ENCODE results near the gene PLEKHA7.

Gene PLEKHA7

DNA sequence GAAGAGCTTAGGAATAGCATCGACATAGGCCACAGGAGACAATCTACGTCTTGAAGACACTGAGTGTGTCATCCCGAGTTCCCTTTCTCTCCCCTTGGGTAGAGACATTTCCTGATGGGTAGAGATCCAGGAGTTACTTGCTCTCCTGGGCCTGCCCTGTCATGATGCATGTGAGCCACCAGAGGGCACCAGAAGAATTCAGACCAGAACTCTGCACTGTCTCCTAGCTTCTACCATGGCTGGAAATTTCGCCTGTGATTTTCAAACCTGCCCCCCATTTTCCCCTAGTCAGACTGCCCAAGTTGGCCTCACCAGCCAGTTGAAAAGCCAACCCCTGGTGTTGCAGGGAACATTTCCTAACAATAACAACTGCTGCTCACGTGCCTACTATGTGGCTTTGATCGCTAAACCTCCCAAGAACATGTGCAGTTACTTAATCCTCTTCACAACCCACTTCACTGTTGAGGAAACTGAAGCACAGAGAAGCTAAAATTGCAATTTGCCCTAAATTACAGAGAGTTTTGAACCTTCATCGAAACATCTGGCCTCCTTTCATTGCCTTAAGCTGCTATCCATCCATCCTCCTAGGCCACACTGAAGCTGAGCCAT, 228.6 kb downstream of the PLEKHA7 start:
- peak; percentile 44 for DNase-seq

DNA sequence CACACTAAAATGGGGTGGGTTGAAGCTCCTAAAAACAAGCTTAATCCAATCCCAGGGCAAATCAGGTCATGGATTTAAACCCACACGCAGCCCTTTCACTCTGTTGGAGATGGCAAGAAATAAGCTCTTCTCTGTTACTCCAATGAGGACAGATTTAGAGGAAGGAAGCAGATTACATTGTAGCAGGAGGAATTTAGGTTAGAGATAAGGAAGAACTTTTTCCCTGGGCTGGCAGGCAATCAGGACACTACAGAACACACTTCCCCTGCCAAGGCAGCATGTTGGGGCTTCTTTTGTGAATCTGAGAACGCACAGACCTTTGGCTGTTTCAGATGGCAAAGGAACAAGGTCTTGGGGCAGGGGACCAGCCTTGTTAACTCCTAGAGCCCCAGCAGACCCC, 229.5 kb downstream of the PLEKHA7 start:
- no peak for DNase-seq

DNA sequence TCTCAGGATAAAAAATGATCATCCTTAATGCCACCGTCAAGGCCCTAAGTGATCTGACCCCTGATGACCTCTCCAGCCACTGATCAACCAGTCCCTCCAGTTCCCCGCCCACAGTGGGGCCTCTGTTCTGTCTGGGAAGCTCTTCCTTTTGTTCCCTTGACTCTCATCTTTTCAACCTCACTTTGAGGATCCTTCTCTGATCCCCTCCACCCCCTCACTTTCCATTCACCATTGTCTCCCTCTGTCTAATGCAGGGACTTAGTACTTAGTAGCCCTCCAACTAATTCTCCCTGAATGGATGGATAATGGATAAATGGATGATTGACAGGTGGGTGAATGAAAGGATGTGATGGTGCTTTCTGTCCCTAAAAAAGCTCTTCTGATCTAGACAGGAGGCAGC, 230.1 kb downstream of the PLEKHA7 start:
- DNase-seq = no peak

DNA sequence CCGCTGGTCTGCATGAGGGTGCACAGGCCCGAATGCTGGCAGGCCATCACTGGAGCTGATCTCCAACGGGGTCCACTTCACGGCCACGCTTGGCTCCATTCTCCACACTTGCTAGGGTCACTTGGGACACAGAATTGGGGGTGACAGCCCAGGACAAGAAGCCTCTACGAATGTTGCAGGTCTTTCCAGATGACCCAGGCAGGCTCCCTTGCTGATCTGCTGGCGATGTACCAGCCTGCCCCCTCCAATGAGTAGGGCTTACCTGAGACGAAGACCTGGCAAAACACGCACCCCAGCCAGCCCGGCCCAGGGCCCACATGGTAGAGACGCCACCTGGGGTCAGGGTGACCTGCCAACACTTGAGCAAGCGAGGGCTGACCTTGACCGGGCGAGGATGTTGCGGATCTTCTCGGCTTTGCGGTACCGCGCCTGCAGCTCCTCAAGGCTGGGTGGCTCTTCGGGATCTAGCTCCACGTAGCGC, 230.9 kb downstream of the PLEKHA7 start:
- no peak for DNase-seq

DNA sequence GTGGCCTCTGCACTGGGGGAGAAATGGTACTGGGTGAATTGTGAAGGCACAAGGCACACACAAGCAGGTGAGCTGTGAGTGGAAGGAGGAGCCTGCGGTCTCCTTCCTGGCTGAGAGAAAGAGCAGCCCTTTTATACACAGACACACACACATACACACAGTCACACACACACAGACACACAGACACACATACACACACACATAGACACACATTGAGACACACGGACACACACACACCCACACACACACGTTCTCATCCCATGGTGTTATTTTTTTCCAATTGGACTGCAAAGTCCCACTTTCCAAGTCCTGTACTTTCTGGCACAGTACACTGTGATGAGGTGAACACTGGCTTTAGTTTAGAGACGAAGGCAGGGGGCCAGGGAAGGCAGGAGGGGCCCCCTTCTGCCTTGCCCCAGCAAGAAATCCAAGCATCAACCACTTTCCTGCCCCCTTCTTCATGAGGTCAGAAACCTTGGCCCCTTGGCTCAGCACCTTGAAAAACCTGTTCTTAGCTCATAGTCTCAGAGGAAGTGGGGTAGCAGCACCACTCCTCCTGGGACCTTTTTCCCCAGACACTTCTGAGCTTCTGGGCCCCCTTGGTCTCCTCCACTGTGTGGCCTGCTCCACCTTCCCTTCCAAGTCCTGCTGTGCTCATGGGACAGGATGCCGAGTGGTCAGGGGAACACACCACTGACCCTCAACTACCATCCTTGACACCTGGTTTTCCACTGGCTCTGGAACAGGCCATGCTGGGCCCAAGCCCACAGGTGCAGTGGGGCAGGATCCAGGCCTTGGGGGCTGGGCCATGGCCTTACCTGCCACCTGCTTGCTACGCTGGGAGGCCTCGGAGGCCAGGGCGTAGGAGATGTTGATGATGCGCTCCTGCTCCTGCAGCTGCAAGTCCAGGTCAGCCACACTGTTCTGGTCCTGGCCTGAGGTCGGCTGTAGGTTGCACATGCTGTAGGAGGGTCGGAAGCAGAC, 232.0 kb downstream of the PLEKHA7 start:
- DNase-seq = no peak

DNA sequence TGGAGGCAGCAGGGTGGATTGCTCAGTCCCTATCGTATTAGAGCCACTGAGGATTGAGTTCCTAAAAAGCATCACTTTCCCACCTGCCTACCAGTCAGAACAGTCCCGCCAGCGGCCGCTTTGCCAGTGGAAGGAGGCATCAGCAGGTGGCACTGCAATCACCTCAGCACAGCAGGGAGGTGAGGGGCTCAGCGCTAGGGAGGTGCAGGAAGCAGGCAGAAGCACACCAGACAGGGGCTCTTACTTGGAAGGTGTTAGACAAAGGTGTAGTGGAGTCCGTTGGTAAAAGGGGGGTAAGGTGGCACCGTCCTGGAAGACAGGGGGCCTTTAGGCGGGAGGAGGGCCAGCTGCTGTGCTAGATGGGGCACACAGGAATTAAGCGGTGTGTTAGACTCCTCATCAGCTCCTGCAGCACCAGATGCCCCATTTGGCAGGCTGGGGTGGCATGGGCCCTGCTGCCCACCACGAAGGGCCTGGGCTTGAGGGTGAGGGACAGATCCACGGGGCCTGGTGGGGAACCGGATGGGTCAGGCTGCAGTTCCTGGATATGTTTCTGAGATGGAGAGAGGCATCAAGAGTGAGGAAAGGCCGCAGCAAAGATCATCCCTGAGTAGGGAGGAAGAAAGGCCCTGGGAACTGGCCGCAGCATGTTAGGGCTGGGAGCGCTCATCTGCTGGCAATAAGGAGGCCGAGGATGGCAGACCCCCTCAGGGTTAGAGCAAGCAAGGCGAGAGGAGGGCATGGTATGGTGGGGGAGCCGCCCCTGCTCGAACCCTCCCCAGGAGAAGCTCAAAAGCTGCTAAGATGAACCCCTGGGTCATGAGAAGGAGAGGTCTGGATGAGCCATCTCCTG, 233.3 kb downstream of the PLEKHA7 start:
- no peak for DNase-seq

DNA sequence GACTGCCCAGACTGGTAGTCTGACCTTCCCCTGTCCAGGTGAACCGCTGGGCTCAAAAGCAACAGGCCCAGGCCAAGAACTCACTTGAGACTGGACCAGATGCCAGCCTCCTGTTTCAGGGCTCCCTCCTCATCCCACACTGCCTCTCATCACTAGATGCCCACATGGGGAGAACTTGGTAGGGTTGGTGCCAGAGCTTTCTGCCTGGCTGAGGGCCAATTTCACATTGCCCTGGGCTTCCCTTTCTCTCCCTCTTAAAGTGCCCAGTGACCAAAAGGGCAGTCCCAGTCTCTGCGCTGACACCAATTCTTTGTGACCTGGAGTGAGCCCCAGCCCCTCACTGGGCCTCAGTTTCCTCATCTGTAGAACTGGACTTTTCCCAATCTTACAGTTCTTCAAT, 234.1 kb downstream of the PLEKHA7 start:
- DNase-seq = no peak

DNA sequence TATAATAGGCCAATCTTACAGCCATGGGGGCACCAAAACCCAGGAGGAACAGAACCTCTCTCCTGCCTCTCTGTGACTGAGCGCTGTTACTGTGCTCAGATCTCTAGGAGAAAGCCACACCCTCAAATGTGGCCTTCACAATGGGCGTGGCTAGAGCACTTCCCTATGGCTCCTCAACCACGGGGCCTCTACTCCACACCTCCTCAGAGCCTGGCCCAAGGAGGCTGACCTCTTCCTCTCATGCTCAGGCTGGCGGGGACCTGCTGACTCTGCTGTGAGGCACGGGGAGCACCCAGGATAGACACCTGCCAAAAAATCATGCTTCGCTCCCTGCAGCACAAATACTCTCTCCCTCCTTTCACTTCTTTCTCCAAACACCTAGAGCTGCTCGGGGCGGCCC, 234.8 kb downstream of the PLEKHA7 start:
- no peak for DNase-seq

DNA sequence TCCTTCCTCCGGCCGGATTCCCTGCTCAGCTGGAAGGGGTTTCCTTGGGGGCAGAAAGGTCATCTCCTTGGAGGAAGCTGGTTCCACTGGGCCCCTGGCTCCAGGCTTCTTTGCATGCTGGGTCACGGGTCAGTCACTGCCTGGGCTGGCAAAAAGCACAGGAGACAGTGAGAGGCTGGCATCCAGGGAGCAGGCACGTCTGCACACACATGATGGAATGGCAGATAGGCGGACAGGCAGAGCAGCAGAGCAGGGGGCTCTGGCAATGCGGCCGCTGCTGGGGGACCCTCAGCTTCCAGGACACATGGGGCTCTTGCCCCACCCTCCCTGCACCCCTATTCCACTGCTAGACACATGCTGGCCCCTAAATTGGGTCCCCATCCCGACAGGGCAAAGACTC, 235.3 kb downstream of the PLEKHA7 start:
- DNase-seq = no peak

DNA sequence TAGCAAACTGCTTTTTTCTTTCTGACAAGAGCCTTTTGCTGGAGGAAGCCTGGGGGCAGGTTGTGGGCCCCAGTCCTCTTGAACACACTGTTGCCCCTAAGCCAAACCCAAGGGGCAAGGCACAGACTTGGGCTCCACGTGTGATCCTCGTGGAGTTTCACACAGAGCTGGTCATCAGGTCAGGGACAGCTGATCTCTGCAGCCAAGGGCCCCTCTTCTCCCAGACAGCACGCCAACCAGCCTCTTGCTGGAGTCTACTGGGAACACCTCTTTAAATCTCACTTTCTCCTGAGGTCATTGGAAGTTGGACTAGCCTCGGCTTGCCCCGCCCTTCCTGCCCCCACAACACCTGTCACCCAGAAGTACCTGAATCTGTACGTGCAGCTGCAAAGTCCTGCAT, 235.9 kb downstream of the PLEKHA7 start:
- no peak for DNase-seq

DNA sequence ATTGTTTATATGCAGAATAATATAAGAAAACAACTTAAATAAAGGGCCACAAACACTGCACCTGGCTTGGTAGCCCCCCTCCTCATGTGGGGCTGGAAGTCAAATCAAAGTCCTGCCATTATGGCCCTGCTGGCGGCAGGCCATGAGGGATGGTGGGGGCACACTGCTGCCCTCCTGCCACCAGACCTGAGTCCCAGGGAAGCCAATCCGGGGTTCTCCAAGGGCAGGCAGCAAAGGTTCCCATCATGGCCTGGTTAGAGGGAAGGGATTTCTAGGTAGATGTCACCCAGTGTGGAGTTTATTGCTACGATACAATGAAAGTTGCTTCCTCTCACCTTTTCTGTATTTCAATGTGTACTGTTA, 236.6 kb downstream of the PLEKHA7 start:
- no peak for DNase-seq

DNA sequence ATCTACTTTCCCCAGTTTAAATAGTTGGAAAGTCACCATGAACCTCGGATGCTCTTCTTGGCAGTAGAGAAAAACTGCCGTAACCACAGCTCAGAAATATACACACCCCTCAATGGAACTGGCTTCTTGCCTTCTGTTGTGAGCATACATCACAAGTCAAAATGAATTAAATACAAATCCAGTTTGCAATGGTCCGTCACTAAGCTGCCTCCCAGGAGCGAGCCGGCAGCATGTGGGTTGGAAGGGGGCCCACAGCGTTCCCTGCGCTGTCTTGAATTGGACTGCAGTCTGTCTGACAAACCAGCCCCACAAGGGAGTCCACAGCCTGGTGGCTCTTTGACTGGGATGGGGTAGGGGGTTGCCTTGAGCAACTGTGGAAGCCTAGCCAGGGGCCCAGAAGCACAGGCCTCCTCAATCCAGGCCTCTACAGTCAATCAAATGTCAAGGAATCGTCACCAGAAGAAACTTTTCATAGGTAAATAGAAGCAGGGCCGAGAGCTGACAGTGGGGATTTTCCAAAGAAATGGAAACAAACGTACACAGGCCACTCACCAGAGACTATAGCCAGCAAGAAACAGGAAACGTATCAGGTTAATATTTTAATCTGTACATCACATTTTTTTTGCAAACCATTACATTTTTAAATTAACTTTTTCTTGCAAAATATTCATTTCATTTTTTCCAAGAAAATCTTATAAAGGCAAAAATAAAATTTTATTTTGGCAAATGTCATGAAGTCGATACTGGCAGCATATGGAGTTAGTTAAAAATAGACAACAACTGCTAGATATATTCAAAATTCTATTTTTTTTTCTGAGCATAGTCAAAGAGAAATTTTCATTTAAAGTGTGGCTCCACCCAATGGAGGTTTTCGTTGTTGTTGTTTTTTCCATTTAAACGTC, 237.3 kb downstream of the PLEKHA7 start:
- no peak for DNase-seq

DNA sequence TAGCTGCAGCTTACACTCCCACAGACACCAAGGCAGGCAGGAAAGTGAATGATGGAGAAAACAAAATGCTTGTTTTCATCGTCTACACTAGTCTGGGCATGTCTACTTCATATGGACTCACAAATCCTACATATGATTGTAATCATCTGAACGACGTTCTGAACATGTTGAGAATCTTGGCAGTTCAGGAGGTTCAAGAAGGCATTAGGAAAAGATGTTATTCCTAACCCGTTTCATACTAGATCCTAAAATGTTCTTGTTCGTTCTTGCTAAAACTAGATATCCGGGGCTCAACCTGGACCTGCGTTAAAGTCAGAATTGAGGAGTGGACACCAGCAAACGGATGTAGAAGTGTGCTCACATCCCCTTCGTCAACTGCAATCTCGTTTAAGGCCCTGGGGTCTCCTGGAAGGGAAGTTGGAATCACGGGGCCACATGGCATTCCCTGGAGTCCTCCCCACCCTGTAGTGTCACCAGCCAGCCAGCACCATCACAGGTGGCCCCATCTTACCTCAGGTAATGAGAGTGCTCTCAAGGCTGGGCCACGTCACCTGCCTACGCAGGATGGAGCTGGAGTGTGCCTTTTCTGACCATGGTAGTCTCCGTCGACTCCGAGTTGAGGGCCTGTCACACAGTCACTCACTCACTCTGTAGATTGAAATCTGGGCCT, 238.5 kb downstream of the PLEKHA7 start:
- no peak for DNase-seq

DNA sequence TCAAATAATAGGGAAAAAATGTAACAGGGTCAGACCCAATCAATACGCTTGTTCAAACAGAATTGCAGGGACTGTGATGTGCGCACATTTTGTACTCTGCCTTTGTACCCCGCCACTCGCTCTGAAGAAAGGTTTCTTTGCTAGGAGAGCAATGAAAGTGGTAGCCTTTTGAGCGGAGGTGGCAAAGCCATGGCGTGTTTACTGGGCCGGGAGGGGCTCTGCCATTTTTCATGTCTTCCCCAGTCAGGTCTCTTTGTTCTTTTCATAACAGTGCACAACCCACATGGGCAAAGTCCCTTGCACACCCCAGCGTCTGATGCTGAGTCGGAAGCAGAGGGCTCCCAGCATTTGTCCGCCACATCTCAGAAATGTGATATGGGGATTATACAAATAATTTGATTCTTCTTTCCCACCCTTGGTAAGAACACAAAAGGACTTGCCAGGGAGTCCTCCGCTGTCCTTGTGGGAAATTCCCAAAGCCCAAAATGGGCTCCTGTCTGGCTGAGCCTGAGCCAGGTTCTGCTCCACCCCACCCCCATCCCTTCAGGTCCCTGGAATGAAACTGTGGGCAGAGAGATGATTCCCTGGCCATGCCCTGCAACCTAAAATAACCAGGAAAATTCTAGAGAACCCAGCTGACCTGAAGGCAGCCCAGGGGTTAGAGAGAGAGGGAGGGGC, 239.1 kb downstream of the PLEKHA7 start:
- DNase-seq = no peak

DNA sequence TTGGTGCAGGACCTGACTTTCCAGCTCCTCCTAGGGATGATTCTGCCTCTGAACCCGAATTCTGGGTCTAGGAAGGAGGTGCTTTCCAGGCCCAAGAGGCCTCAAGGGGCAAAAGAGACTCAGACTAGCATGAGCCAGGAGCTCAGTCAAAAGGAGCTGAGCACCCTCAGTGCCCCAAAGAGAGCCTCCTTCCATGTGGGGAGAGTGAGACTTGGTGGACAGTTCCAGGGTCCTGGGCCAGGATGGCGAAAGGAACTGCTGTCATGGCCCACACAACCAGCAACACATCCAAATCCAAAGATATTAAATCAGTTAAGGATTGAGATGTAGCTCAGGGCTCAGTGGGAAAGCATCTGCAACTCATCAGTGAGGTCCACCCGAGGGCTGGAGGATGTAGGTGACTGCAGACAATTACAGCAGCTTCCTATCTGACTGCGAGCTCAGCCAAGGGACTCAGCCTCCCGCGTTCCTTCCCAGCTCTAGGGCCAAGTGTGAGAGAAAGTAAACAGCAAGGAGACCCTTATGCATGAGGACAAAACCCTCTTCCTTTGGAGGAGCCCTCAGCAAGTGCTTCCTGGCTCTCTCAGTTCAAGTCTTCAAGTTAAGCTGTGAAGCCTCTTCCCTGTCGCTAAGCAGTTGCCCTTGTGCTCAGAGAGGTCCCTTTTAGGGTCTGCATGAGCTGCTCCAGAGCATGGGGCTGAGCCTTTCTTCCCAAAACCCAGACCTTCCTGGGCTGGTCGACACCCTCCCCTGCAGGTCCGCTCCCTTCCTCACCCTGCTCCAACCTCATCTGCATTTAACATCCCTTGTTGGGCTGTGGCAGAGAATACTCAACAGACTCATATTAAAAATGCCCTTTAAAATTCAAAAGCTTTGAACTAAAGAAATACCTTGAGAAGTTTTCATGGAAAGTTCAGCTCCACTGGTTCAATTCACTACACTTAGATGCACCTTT, 240.0 kb downstream of the PLEKHA7 start:
- DNase-seq = no peak

DNA sequence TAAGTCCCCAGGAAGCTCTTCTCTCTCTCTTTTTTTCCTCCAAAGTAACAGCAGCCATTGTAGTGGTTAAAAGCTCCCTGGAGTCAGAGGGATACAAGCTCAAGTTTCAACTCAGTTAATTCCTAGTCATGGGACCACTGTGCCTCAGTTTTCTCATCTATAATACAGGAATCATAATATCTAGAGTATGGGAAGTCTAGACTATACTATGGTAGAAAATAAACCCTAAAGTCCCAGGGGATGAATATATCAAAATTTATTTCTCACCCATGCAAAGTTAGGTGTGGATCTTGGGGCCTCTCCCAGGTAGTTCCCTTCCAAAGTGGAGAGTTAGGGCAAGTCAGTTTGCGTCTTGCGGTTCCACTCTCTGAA, 242.1 kb downstream of the PLEKHA7 start:
- DNase-seq = no peak

DNA sequence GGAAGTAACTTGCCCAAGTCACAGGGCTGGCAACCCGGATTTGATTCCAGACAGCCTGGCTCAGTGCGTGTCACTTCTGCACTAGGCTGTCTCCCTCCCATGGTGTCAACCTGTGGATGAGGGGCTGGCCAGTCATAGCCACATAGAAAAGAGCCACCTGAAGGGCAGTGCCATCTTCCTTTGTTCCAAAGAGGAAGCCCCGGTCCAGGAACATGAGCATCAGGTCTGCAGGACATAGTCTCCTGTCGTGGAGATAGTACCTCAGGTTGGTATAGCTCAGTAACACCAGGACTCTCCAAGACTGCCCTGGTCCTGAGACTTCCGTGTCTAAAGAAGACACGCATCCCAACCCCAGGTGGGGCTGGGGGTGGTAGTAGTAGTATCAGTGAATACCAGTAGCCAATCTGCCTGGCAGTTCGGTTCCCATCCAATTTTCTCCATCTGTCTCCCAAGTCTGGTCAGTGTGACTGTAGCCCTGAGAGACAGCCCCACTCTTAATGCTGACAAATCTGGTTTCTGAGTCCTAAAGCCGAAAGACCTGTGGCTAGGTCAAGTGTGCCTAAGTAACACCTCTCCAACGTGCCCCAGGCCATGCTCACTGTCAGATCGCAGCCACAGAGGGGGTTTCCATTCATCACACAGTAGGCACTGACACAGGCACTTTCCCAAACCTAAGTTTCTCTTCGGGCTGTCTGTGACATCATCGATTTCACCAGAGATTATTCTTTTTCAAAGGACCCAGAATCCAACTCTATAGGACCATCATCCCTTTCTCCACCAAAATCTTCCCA, 242.7 kb downstream of the PLEKHA7 start:
- no peak for DNase-seq

DNA sequence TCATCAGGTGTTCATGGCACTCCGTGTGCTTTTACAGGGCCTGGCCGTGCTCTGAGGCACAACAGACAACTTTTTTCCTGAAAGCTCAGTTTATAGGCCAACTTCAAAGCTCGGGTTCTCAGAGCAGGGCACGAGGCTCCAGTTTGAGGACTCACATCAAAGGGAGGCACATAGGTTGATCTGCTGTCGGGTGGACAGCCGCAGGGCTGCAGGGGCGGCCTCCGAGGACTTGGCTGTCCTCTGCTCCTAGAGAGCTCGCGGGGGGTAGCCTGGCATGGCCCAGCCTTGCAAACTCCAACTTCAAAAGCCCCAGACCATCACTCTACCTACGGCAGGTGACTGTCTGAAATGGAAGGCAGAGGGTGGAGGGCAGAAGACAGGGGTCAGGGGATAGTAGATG, 244.2 kb downstream of the PLEKHA7 start:
- no peak for DNase-seq

DNA sequence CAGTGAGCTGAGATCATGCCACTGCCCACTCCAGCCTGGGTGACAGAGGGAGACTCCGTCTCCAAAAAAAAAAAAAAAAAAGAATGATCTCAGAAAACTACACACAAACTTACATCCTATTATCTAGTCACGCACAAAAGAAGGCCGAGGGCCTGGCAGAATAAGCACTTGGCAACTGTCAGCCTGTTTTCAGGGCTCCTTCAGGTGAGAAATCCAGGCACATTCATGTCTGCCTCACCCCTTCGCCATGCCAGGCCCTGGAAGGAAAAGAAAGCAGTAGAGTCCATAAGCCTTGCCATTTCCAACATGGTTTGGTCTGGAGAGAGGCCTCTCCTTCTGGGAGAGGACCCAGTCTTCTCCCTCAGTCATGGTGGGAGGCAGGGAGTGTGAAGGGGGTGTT, 244.8 kb downstream of the PLEKHA7 start:
- no peak for DNase-seq

Measured in stimulated activated CD4-positive, alpha-beta T cell treated with anti-CD3 and anti-CD28 coated beads, Interleukin-12 subunit alpha, Interleukin-12 subunit beta, amount 100 ng/mL, for 4 hours (primary cell).